ENCODE measurements around the gene KCTD6. TPM values are rescaled to one million over a fixed set of nuclear protein-coding genes. Genes with fewer than 3 reads are reported as not detected.
A peak's percentile ranks its signal among the peaks of the same experiment; 100 is the strongest.

Gene KCTD6
- 8.0 TPM for total RNA-seq

DNA sequence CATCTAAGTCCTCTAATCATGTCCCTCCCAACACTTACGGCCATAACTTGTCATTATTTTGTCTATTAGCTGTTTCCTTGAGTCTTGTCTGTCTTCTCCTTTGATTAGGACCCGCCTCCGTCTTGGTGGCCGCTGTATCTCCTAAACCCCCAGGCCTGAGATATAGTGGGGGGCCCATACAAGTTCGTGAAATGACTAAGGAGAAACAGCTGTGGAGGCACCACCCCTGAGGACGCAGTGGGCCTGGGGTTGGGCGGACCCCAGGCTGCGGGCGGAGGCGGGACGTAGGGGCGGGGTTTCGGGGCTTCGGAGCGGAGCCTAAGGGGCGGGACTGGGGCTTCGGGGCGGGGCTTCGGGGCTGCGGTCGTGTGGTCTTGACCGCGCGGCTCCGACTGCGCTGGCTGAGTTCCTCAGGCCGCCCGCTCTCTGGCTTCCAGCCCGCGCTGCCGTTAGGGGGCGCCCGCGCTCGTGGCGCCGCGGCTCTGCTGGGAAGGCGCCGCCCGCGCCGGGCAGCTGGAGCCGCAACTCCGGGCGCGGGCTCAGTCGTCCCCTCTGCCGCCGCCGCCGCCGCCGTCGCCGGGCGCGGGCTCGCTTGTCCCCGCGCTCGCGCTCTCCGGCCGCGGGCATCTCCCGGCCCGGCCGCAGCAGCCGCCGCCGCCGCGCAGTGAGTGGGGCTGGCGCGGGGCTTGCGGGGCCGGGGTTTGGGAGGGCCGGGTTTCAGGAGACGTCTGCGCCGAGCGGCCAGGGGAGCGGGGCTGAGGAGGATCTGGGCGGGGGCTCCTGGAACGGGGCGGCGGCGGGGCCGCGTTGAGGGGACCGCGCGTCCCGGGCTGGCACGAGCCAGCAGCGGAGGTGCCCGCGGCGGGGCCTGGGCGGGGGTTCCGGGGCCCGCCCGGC, at the start of gene KCTD6:
KCTD6 (plus strand) TSS at position 591 of the 897 bp plus-strand sequence. CDS start 6,660 bp downstream, outside the sequence.
- peak; percentile 94 for ATAC-seq

DNA sequence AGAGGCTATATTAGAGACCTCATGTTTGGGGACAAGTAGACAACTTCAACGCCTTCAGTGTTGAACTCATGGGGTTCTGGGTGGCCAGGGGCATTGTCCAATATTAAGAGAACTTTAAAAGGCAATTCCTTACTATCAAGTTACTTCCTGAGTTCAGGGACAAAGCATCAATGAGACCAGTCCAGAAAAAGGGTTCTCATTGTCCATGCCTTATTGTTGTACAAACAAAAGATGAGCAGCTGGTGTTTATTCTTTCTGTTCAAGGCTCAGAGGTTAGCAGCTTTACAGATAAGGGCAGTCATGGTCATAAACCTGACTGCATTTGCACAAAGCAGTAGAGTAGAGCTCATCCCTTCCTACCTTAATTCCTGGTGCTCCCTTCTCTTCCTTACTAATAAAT, 39.7 kb upstream of the KCTD6 start:
- ATAC-seq, result no peak

DNA sequence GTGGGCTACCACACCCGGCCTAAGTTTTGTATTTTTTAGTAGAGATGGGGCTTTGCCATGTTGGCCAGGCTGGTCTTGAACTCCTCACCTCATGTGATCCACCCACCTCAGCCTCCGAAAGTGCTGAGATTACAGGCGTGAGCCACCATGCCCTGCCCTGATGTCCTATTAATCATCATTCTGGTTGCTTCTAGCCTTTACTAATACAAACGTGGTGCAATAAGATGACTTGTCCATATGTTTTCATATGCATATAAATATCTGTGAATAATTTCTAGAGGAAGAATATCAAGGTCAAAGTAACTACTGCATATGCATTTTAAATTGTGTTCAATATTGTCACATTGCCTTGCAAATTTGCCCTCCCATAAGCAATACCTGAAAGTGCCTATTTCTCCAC, 32.7 kb upstream of the KCTD6 start:
- peak; percentile 64 for ATAC-seq

DNA sequence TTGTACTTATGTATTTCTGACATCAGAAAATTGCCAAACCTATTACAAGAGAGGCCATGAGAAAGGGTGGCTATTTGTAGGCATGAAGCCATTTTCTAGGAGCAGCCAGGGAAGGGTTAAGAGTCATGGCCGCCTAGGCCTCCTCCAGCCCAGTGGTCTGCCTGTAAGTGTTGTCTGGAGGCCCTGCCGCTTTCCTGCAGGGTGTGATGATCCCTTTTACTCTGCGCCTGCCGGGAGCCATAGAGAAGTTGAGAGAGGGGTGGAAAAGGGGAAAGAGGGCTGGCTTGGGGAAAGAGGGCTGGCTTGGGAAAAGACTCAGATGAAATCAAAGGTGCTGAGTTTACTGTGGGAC, 29.1 kb upstream of the KCTD6 start:
- no peak for ATAC-seq

DNA sequence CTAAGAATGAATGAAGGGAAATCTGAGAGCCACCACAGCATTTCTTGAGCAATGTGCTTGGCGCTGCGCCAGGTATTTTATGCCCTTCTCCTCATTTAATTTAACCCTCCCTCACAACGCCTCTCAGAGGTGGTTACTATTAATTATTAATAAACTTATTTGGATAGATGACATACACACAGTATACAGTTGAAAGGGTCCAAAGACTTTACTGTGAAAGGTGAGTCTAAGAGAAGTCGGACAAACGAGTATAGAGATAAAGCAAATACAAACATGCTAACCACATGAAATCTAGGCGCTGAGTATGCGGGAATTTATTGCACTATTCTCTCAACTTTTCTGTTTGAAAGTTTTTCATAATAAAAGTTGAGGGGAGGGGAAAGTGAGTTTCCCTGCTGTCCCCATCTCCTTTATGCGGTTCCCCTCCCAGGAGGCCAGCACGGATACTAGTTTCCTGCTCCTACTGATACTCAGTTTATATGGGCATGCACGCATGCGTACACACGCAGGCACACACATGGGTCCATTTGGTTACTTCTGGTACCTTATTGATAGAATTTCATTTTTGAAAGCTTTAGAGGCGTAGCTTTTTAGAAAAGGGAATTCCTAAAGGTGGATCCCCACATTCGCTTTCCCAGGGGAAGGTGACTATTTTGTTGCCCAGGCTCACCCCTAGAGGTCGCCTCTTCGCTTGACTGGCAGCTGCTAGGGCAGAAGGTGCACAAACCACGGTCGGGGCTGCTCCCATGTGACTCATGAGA, 28.5 kb upstream of the KCTD6 start:
- peak; percentile 93 for ATAC-seq

DNA sequence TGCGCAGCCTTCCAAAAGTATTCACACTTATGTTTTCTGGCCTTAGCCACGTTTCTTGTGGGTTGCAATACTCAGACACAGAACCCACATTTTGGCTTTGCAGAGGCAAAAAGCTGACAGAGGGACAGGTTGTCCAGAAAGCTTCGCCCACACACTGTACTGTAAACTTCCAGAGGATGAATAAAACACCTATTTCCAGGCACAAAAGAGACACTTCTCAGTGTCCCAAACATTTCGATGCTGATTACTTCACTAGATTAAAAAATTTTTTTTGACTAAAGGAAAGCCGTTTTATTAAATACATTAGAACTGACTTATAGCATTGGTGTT, 28.0 kb upstream of the KCTD6 start:
- no peak for ATAC-seq

DNA sequence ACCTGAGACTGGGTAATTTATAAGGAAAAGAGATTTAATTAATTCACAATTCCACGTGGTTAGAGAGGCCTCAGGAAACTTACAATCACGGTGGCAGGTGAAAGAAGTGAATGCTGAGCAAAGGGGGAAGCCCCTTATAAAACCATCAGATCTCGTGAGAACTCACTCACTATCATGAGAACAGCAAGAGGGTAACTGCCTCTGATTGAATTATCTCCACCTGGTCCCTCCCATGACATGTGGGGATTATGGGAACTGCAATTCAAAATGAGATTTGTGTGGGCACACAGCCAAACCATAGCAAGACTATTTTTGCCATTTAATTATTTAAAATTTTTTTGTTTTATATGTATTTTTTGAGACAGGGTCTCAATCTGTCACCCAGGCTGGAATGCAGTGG, 27.0 kb upstream of the KCTD6 start:
- no peak for ATAC-seq

DNA sequence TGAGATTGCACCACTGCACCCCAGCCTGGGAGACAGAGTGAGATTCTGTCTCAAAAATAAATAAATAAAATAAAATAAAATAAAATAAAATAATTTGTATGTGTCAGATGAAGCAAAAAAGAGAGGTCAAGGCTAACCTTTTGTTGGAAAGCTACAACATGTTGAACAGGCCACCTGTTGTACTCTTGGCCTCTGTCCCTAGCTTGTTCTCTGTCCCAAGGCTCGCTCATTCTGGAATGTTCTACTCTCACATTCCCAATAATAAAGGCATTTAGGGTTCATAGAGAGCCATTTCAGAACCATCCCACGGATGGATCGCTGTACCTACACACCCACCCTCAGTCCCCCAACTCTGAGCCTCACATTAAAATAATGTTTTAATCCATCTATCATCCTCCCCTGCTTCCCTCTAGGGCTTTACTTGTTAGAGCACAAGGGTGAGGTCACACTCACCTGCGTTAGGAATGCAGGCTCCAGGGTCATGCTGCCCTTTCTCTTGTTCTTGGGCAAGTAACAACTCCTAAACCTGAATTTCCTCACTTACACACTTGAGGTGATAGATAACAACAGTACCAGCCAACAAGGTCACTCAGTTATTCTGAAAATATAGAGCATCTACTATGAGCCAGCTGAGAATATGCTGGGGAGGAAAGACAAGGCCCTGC, 24.9 kb upstream of the KCTD6 start:
- ATAC-seq, result no peak

DNA sequence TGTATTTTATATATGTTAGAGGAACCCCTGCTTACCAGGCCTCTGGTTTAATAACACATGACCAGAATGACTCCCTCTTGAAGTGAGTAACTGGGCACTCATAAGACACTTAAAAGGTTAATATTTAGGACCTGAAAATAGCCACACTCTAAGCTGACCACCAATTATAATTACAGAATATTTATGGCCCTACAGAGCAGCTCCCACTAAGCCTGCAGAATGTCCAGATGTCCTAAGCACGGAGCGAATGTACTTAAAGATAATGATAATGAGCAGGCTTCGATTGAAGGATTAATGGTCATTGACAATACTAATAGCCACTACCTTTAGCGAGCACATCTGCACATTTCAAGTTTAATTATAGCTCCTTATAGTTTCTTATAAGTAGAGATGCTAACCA, 22.8 kb upstream of the KCTD6 start:
- no peak for ATAC-seq

DNA sequence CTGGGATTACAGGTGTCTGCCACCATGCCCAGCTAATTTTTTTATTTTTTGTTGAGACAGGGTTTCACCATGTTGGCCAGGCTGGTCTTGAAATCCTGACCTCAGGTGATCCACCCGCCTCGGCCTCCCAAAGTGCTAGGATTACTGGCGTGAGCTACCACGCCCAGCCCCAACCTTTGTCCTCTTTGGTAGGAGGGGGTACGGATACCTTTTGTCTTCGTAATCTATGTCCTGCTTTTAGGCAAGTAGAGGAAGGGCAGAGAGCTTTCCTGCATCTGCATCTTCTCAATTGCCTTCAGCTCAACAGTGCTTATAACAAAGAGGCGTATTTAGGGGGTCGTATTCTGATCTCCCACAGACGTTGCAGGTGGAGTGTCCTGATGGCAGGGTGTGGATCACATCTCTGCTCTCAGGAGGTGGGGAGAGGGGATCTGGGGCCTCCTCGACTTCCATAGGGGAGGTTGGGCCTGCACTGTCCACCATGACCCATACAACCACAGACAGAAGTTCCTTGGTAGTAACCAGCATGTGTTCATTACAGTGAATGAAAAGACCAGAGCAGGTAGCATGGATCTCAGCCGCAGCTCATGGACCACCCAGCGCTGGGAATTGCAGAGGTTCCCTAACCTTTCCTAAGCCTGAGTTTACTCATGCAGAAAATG, 21.4 kb upstream of the KCTD6 start:
- peak; percentile 5 for ATAC-seq

DNA sequence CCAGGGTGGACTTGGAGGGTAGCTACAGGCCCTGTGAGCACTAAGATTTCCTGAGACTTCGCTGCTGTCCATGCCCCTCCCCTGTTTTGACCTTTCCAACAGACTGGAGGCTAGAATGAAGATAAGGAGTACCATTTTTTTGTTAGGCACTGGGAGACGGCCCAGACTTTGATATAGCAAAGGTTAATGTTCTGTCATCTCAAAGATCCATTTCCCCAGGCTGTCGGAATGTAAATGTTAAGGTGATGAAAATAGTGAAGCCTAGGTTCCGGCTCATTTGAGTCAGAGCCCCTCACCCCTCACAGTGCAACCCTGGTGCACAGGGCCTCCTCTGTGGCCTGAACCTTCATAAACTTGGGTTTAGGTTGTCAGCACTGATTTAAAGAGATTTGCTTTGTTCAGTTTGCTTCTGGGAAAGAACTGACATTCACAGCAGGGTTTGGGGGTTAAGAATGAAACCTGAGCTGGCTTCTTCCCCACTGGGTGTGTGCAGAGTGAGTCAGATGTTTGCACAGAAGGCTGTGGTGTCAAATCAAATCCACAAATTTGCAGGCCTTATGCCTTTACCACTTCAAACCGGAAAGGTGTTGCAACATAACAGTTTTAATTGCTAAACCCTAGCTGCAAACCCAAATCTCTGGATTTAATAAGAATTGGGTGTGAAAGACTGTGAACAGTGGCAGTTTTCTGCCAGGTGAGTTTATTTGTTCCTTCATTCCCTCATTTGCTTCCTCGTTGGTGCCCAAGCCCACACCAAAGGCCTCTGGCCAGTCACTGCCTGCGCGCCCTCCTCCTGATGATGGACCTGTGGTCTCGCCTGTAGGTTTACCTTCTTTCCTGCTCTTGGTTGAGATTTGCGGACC, 20.6 kb upstream of the KCTD6 start:
- ATAC-seq, result peak; percentile 99

DNA sequence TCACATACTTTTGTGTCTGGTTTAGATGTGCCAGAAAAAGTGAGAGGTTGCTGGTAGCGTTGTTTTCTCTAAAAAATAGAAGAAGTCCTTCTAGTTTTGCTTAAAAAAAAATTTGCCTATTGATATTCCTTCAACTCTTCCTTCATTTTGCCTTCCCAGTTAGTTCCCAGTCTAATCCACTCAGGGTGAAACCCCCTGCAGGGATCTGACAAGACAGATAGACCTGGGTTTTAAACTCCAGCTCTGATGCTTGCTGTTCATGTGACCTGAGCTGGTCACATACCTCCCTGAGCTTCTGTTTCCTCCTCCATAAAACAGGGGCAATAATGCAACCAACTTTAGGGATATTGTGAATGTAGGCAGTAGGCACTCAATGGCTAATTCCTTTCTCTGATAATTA, 18.6 kb upstream of the KCTD6 start:
- no peak for ATAC-seq

DNA sequence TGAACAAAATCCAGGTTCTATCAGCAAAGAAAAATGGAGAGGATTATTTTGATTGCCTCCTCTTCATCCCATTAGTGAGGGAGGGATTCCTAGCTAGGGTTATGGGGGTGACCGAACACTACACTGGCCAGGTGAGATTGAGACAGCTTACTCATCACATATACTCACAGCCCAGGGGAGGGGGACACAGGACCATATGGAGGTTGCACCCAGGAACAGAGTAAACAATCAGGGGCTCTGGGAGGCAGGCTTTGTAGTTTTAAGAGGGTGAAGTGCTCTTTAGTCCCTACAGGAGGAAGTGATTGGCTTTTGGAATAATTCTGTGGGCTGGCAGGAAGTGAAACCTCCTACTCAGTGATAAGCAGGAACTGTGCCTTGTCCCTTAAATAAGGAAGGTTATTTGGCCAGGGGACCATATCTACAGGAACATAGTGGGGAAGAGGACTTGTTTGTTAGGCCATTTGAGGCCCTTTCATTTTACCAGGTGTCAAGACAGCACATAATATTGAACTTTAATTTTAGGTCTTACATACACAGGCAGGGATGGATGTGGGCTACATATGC, 17.5 kb upstream of the KCTD6 start:
- ATAC-seq, result no peak

DNA sequence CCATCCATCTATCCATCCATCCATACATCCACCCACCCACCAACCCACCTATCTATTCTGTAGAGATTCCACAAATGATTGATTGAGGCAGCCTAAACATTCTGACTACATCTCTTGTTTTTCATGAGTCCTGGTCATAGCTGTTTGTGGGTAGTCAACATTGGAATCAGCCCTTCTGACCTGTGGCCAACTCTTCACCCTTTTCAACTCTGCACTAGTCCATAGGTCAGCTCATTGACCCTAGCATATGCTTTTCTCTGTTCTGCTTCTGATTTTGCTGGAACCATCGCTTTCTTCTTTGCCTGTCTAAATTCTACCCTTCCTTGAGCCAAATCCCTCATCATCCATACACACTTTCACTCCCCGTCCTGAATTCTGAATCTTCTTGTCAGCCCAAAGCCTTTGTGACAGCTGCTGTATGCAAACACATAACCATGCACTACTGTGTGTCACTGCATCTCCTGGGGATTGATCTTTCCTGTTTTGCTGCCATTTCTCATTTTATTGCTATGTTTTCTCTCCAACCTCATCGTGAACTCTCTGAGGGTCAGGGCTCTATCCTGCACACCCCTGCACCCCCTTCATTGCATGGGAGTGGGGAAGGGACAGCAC, 16.8 kb upstream of the KCTD6 start:
- ATAC-seq, result no peak

DNA sequence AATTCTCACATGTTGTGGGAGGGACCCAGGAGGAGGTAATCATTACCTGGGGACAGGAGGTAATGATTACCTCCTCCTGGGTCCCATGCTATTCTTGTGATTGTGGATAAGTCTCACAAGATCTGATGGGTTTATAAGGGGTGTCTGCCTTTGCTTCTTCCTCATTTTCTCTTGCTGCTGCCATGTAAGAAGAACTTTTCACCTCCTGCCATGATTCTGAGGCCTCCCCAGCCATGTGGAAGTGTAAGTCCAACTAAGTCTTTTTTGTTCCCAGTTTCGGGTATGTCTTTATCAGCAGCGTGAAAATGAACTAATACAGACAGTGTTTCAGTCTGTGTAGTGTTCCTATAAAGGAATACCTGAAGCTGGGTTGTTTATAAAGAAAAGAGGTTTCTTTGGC, 13.1 kb upstream of the KCTD6 start:
- ATAC-seq, result no peak

DNA sequence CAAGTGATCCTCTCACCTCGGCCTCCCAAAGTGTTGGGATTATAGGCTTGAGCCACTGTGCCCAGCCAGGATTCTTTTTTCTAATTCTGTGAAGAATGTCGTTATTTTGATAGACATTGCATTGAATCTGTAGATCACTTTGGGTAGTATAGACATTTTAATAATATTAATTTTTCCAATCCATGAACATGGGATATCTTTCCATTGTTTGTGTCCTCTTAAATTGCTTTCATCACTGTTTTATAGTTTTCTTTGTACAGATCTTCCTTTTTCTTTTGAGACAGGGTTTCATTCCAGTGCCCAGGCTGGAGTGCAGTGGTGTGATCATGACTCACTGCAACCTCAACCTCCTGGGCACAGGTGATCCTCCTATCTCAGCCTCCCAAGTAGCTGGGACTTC, 11.6 kb upstream of the KCTD6 start:
- no peak for ATAC-seq

DNA sequence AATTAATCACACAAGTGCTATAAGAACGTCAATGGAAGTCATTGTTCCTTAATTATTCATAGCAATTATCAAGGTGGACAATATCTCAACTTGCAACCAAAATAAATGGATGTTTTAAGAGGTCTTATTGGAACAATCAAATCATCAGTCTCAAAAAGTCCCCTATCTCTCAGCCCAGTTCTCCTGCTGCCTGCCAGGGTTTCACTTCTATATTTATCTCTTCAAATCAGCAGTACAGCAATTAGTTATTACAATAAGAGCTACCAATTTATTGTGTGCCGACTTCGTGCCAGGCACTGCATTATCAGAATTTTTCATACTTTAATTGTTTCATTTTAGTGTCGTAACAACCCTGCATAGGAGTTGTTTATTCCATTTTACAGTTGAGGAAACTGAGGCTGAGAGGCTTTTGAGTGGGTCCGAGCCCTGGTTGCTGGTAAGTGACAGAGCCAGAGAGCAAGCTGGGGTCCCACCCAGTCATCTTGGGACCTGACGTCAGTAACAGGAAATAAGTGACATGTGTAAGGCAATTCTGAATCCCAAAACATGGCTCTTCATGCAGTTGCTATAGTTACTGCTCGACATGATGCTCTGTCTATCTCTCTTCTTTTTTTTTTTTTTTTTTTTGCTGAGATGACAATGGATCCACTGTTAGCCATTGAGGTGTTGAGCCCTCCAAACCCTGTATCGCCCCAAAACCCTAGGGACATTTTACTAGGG, 8.8 kb upstream of the KCTD6 start:
- ATAC-seq, result no peak

DNA sequence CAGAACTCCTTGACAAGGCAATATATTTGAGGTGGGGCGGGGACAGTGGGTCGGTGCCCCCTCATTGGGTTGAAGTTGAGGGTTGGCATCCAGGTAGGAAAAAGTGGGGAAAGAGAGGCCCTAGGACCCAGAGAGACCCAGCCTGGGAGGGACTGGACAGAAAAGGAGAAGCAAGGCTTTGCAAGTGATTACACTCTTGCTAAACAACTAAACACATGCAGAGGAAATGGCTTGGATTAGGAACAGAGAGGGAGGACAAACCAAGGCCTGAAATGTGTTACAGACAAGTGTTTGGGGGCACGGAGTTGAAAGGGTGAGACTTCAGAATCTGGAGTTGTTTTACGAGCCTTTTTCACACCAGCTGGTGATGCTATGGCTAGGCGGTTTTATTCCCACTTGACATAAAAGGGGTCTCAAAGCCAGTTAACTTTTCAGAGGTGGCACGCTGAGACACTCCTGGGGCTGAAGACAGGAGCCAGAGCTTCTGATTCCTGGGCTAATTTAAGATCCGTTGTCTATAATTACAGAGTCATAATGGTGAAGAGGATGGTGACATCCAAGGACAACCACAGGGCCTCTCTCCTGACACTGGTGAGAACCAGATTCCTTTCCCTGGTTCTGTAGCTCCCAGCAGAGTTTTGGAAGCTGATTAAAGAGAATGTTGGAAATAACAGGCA, 7.7 kb upstream of the KCTD6 start:
- no peak for ATAC-seq

DNA sequence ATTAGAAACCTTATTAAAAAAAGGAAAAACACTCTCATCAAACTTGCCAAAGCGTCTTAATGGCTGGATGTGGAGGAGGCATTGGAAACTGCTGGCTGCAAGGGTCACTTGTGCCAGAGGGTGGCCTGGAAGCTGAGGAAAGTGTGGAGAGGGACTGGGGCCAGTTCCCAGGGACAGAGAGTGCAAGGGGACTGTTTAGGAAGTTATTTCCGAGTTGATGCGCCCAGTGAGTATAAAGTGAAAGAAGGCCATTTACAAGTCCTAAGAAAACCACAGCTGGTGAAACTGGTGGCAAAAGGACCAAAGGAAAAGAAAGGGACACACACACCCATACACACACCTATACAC, 7.2 kb upstream of the KCTD6 start:
- ATAC-seq, result no peak

DNA sequence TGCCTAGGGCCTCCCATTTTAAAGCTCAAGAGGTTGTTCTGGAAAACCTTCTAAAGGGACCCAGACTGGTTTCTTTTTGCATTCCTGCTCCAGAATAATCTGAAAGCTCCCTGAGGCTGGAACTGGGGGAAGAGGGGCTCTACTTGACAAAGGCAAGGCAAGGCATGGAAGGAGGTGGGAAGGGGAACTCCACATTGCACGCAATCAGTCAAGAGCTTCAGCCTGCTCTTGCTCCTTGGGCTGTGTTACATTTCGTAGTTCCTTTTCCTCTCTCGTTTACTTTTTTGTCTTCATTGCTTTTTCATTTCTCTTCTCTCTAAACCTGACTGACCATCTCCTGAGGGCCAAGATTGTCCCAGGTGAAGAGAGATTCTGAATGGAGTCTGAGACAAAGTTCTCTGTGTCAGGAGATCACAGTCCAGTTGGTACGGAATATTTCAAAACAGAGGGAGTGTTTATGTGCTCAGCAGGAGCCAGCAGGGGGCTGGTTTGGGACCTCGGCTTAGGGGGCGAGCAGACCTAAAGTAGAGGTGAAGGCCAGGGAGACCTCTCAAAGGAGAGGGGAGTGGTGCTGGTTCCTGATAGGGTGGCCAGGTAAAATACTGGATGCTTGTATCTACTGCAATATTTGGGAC, 6.0 kb upstream of the KCTD6 start:
- ATAC-seq, result no peak

Data from esophagus mucosa (tissue), 1 donor.